Fibroblast of skin of left biceps (primary cell): Measurements from ENCODE around the gene BMPER.

Experiments
- DNase-seq, 2 experiments: peaks; one replicate each; pipeline ENCODE4 v3.0.0-alpha.2; 2013; ENCODE audit warnings: low read depth in 2 of 2

BMPER gene

GRCh38 chr7:34175837-34176236, 270.5 kb downstream of the BMPER start:
- no peak for DNase-seq

GRCh38 chr7:34177476-34177875, 272.1 kb downstream of the BMPER start:
- DNase-seq = no peak

GRCh38 chr7:34181271-34181958, 276.1 kb downstream of the BMPER start:
- no peak for DNase-seq

GRCh38 chr7:34184466-34184865, 279.1 kb downstream of the BMPER start:
- no peak for DNase-seq

- no peak for DNase-seq
These were observed 282.5 kb downstream of the BMPER start for GRCh38 chr7:34187798-34188307.

GRCh38 chr7:34189031-34189430, 283.7 kb downstream of the BMPER start:
- DNase-seq = no peak

GRCh38 chr7:34190299-34190698, 285.0 kb downstream of the BMPER start:
- no peak for DNase-seq

GRCh38 chr7:34191162-34191561, 285.8 kb downstream of the BMPER start:
- DNase-seq = no peak

GRCh38 chr7:34191771-34192479, 286.6 kb downstream of the BMPER start:
- DNase-seq = no peak

GRCh38 chr7:34192906-34193305, 287.6 kb downstream of the BMPER start:
- DNase-seq = no peak

GRCh38 chr7:34198231-34198641, 292.9 kb downstream of the BMPER start:
- no peak for DNase-seq
